SU-DHL-6 (cell line): ENCODE results near the gene ATG4C.
"Not testable (repeated sequence)": the region's sequence is repeated elsewhere in the genome, so short reads cannot be mapped to it uniquely, and the experiment has no call there.

Experiments used
- H2AFZ ChIP-seq: fragments of 200-600 bp; sonication (generic); 2 replicates; pipeline ENCODE4 v1.6.1; 2014; ENCODE audit warnings: low read depth, mild to moderate bottlenecking, moderate library complexity, mixed read lengths, antibody characterized with exemption, low read length; ENCODE audit not compliant: severe bottlenecking
- H3F3A ChIP-seq: fragments of 200-600 bp; shearing (Covaris generic); 2 replicates; pipeline ENCODE4 v1.6.0; 2016; ENCODE audit warnings: antibody characterized with exemption, mild to moderate bottlenecking; ENCODE audit not compliant: insufficient read depth
- H3K27ac ChIP-seq: fragments of 200-600 bp; sonication (generic); 2 replicates; pipeline ENCODE4 v1.5.1; 2016; ENCODE audit warnings: low read depth, mild to moderate bottlenecking, low read length, moderate library complexity, mixed read lengths
- H3K27me3 ChIP-seq: fragments of 200-600 bp; sonication (generic), shearing (Covaris generic); 2 replicates; pipeline ENCODE4 v1.6.0; 2014; ENCODE audit warnings: mild to moderate bottlenecking, low read length
- H3K36me3 ChIP-seq: fragments of 200-600 bp; sonication (generic); 2 replicates; pipeline ENCODE4 v1.6.1; 2014; ENCODE audit warnings: mild to moderate bottlenecking, low read length, mixed read lengths
- H3K4me2 ChIP-seq: fragments of 300-600, 200-600 bp; shearing (Covaris generic), sonication (generic); 2 replicates; pipeline ENCODE4 v1.6.0; 2014; ENCODE audit warnings: low read length, low read depth, mild to moderate bottlenecking; ENCODE audit not compliant: poor library complexity, severe bottlenecking
- H3K4me3 ChIP-seq: fragments of 200-600 bp; sonication (generic); 2 replicates; pipeline ENCODE4 v1.5.1; 2014; ENCODE audit warnings: antibody characterized with exemption, low read length, mild to moderate bottlenecking, mixed read lengths; ENCODE audit not compliant: insufficient read depth, poor library complexity, severe bottlenecking
- H3K79me2 ChIP-seq: fragments of 200-600 bp; sonication (generic); 2 replicates; pipeline ENCODE4 v1.6.1; 2014; ENCODE audit warnings: mild to moderate bottlenecking, low read length, moderate library complexity; ENCODE audit not compliant: insufficient read depth
- H3K9ac ChIP-seq: fragments of 200-600 bp; sonication (generic); 2 replicates; pipeline ENCODE4 v1.7.0; 2014; ENCODE audit warnings: mild to moderate bottlenecking, low read length
- H3K9me2 ChIP-seq: fragments of 200-600 bp; sonication (generic); replicated peaks from 2 replicates; pipeline ENCODE4 v1.6.1; 2014; ENCODE audit warnings: low read length; ENCODE audit not compliant: insufficient read depth
- H3K9me3 ChIP-seq: fragments of 200-600 bp; sonication (generic); 2 replicates; pipeline ENCODE4 v1.6.1; 2014; ENCODE audit warnings: low read length, mixed read lengths; ENCODE audit not compliant: insufficient read depth
- H4K20me1 ChIP-seq: fragments of 200-600 bp; sonication (generic); 2 replicates; pipeline ENCODE4 v1.6.1; 2014; ENCODE audit warnings: low read depth, mild to moderate bottlenecking, antibody characterized with exemption, low read length, moderate library complexity, mixed read lengths
- CTCF ChIP-seq: fragments of 200-600 bp; sonication (generic); IDR thresholded peaks from one replicate; pipeline ENCODE4 v1.5.1; 2017; ENCODE audit warnings: antibody characterized with exemption, mild to moderate bottlenecking, low read length, moderate library complexity; ENCODE audit not compliant: insufficient read depth, poor library complexity, severe bottlenecking
- EZH2phosphoT487 ChIP-seq: fragments of 200-600 bp; sonication (generic), shearing (Covaris generic); conservative IDR thresholded peaks from 2 replicates; pipeline ENCODE4 v1.6.1; 2018; ENCODE audit warnings: mild to moderate bottlenecking, antibody characterized with exemption, low read length, moderate library complexity, mixed read lengths

ATG4C gene

GRCh38 chr1:62762027-62762426 is 21.9 kb upstream of the ATG4C start:
- H3K36me3 ChIP-seq, H3K27ac ChIP-seq, H3F3A ChIP-seq, H3K9me3 ChIP-seq, H3K79me2 ChIP-seq, H3K4me2 ChIP-seq, H3K27me3 ChIP-seq, H3K9ac ChIP-seq, H2AFZ ChIP-seq, H3K4me3 ChIP-seq, H4K20me1 ChIP-seq, H3K9me2 ChIP-seq: not testable (repeated sequence)

- Histone ChIP-seq H3K36me3 (no peaks in the 10 kb centered on the region), H3K4me2 (no peak overlapping the region), H3K9me3 (no peaks in the 10 kb centered on the region), H3K79me2 (no peaks in the 10 kb centered on the region), H2AFZ (no peak overlapping the region), H3K27ac (no peak overlapping the region), H3K27me3 (no peaks in the 10 kb centered on the region), H3K9ac (no peak overlapping the region), H4K20me1 (no peaks in the 10 kb centered on the region), H3K4me3 (no peak overlapping the region), H3K9me2 (no peaks in the 10 kb centered on the region), H3F3A (no peaks in the 10 kb centered on the region)
- TF ChIP-seq EZH2phosphoT487: no peak
- TF ChIP-seq CTCF: no peak
Observed at GRCh38 chr1:62765981-62766380, 18.0 kb upstream of the ATG4C start.

DNA sequence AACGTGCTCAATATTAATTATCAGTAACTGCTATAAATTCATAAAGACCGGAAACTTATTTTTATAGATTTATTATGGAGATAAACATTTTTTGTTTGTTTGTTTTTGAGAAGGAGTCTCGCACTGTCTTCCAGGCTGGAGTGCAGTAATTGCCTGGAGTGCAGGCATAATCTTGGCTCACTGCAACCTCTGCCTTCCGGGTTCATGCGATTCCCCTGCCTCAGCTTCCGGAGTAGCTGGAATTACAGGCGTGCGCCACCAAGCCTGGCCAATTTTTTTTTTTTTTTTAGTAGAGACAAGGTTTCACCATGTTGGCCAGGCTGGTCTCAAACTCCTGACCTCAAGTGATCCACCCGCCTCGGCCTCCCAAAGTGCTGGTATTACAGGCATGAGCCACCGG is 15.4 kb upstream of the ATG4C start:
- H4K20me1 ChIP-seq, H3K4me3 ChIP-seq, H3K27me3 ChIP-seq, H3K4me2 ChIP-seq, H3F3A ChIP-seq, H3K36me3 ChIP-seq, H3K9ac ChIP-seq, H3K79me2 ChIP-seq, H3K9me3 ChIP-seq, H3K9me2 ChIP-seq, H2AFZ ChIP-seq, H3K27ac ChIP-seq: not testable (repeated sequence)

DNA sequence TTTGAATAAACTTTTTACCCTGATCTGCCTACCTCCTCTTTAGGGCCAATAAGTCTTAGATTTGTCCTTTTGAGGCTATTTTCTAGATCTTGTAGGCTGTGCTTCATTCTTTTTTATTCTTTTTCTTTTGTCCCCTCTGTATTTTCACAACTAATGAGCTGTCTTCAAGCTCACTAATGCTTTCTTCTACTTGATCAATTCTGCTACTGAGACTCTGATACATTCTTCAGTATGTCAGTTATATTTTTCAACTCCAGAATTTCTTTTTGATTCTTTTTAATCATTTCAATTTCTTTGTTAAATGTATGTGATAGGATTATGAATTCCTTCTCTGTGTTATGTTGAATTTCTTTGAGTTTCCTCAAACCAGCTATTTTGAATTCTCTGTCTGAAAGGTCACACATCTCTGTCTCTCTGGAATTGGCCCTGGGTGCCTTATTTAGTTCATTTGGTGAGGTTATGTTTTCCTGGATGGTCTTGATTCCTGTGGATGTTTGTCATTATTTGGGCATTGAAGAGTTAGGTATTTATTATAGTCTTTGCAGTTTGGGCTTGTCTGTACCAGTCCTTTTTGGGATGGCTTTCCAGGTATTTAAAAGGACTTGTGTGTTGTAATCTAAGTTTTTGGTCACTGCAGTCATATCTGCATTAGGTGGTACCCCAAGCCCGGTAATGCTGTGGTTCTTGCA is 11.2 kb upstream of the ATG4C start:
- Histone ChIP-seq H3K9me2 (no peaks in the 10 kb centered on the region), H3K79me2 (no peaks in the 10 kb centered on the region), H3K4me3 (no peak overlapping the region)

More for the DNA sequence above, 11.2 kb upstream of the ATG4C start:
- Histone ChIP-seq H3K9me3 (no peaks in the 10 kb centered on the region), H3K27ac (no peak overlapping the region), H4K20me1 (no peaks in the 10 kb centered on the region), H3F3A (no peaks in the 10 kb centered on the region), H3K9ac (no peak overlapping the region), H2AFZ (no peak overlapping the region), H3K27me3 (no peaks in the 10 kb centered on the region), H3K36me3 (no peaks in the 10 kb centered on the region), H3K4me2 (no peak overlapping the region)
- TF ChIP-seq EZH2phosphoT487 (no peak), CTCF (no peak)
